ENCODE data around the gene PLEK.

The PLEK gene

GRCh38 chr2:68404893-68405799 lies 40.1 kb downstream of the PLEK start:
- CTCF ChIA-PET: interaction anchor here (1.1 to 2.9 kb wide), 3 partner anchors 15 to 24 kb away, joined by 3 to 12 read pairs (median 9); no protein-coding TSS in a partner anchor
- DNase-seq (ENCODE audit: extremely low spot score): no peak
- no peak for TF ChIP-seq CTCF (IDR thresholded peaks at IDR 0.05; ENCODE audit: control extremely low read depth, extremely low read depth, low read depth, missing control alignments)
- POLR2A ChIA-PET: no interaction called here

GRCh38 chr2:68411397-68412126 lies 46.5 kb downstream of the PLEK start:
- POLR2A ChIA-PET: no interaction called here
- CTCF ChIA-PET: interaction anchor here (0.9 to 4.8 kb wide), 7 partner anchors 8 to 30 kb away, joined by 3 to 26 read pairs (median 6); no protein-coding TSS in a partner anchor
- TF ChIP-seq CTCF (IDR thresholded peaks at IDR 0.05; ENCODE audit: control extremely low read depth, extremely low read depth, low read depth, missing control alignments): no peak
- DNase-seq (ENCODE audit: extremely low spot score): no peak

GRCh38 chr2:68412127-68412819 lies 47.2 kb downstream of the PLEK start:
- ChIA-PET CTCF (interaction anchor here (0.8 to 4.8 kb wide), 6 partner anchors 15 to 50 kb away, joined by 3 to 26 read pairs (median 6); no protein-coding TSS in a partner anchor), POLR2A (no interaction called here)
- no peak for DNase-seq (ENCODE audit: extremely low spot score)

GRCh38 chr2:68413466-68413865 lies 48.4 kb downstream of the PLEK start:
- TF ChIP-seq CTCF (IDR thresholded peaks at IDR 0.05; ENCODE audit: control extremely low read depth, extremely low read depth, low read depth, missing control alignments): no peak
- ChIA-PET CTCF (interaction anchor here (1.1 to 4.8 kb wide), 6 partner anchors 9 to 52 kb away, joined by 3 to 26 read pairs (median 6); no protein-coding TSS in a partner anchor), POLR2A (no interaction called here)
- DNase-seq (ENCODE audit: extremely low spot score): no peak

More at GRCh38 chr2:68412127-68412819, 47.2 kb downstream of the PLEK start:
- no peak for TF ChIP-seq CTCF (IDR thresholded peaks at IDR 0.05; ENCODE audit: control extremely low read depth, extremely low read depth, low read depth, missing control alignments)

- ChIA-PET POLR2A (no interaction called here), CTCF (interaction anchor here (1.1 to 4.8 kb wide), 9 partner anchors 11 to 53 kb away, joined by 3 to 26 read pairs (median 4); no protein-coding TSS in a partner anchor)
Observed at GRCh38 chr2:68414452-68414851, 49.4 kb downstream of the PLEK start.

More at GRCh38 chr2:68414452-68414851, 49.4 kb downstream of the PLEK start:
- no peak for DNase-seq (ENCODE audit: extremely low spot score)
- TF ChIP-seq CTCF (IDR thresholded peaks at IDR 0.05; ENCODE audit: control extremely low read depth, extremely low read depth, low read depth, missing control alignments): no peak

Measured in GM10248 (cell line).